PC-3 (cell line): ENCODE data around the gene OMP. TPM values are rescaled to one million over a fixed set of nuclear protein-coding genes. Genes with fewer than 3 reads are reported as not detected.

Experiments
- ATAC-seq: fragments of 200-7000 bp; cut with Tn5 transposase; 2 replicates; pipeline ENCODE4 v1.9.1; 2020; ENCODE audit warnings: mild to moderate bottlenecking, moderate library complexity
- BruUV-seq: library from RNA; stranded (reverse); fragments of 400-500 nt; replicated peaks from 2 replicates; lab custom pipeline; 2021; lab: Mats Ljungman, UMichigan
- CTCF ChIA-PET: fragments of 300-600 bp; sonication (Branson Sonifier 250); formaldehyde crosslinking; loops from one replicate; lab custom pipeline; 2022; ENCODE audit warnings: antibody characterized with exemption; lab: Charles Lee
- POLR2A ChIA-PET: fragments of 300-600 bp; sonication (Branson Sonifier 250); formaldehyde crosslinking; loops from one replicate; lab custom pipeline; 2022; ENCODE audit warnings: antibody characterized with exemption; ENCODE audit not compliant: unreplicated experiment; lab: Charles Lee
- DNase-seq: peaks from one replicate; pipeline ENCODE4 v3.0.0-alpha.2; 2015
- H2AFZ ChIP-seq: fragments of 300-600 bp; sonication (generic); 2 replicates; pipeline ENCODE4 v1.6.0; 2016; ENCODE audit warnings: antibody characterized with exemption, low read length
- H3F3A ChIP-seq: fragments of 300-600 bp; sonication (generic); one replicate; pipeline ENCODE4 v1.6.0; 2017; ENCODE audit warnings: antibody characterized with exemption, low read length, control low read depth, mild to moderate bottlenecking; ENCODE audit not compliant: unreplicated experiment
- H3K27ac ChIP-seq: fragments of 300-600 bp; sonication (generic); 2 replicates; pipeline ENCODE4 v1.5.1; 2016; ENCODE audit warnings: mild to moderate bottlenecking, low read length
- H3K27me3 ChIP-seq: fragments of 300-600 bp; sonication (generic); 2 replicates; pipeline ENCODE4 v1.6.1; 2016; ENCODE audit warnings: low read length, mixed read lengths
- H3K36me3 ChIP-seq: fragments of 300-600 bp; sonication (generic); 2 replicates; pipeline ENCODE4 v1.6.1; 2016; ENCODE audit warnings: low read depth, mixed run types, low read length, mixed read lengths
- H3K4me1 ChIP-seq: fragments of 300-600 bp; sonication (generic); 2 replicates; pipeline ENCODE4 v1.5.1; 2016; ENCODE audit warnings: low read length; ENCODE audit not compliant: insufficient read depth
- H3K4me2 ChIP-seq: fragments of 300-600 bp; sonication (generic); 2 replicates; pipeline ENCODE4 v1.6.0; 2016; ENCODE audit warnings: low read length
- H3K4me3 ChIP-seq: fragments of 300-600 bp; sonication (generic); 2 replicates; pipeline ENCODE4 v1.5.1; 2016; ENCODE audit warnings: mild to moderate bottlenecking, low read length, mixed read lengths
- H3K79me2 ChIP-seq: fragments of 300-600 bp; sonication (generic); 2 replicates; pipeline ENCODE4 v1.6.1; 2017; ENCODE audit warnings: low read length, mixed read lengths
- H3K9ac ChIP-seq: fragments of 300-600 bp; sonication (generic); 2 replicates; pipeline ENCODE4 v1.6.0; 2016; ENCODE audit warnings: mild to moderate bottlenecking, low read length
- H3K9me2 ChIP-seq: fragments of 300-600 bp; sonication (generic); replicated peaks from 2 replicates; pipeline ENCODE4 v1.6.1; 2016; ENCODE audit warnings: mixed run types, low read length, mixed read lengths
- H3K9me3 ChIP-seq: fragments of 300-600 bp; sonication (generic); 2 replicates; pipeline ENCODE4 v1.6.1; 2016; ENCODE audit warnings: low read length, mixed read lengths
- H4K20me1 ChIP-seq: fragments of 300-600 bp; sonication (generic); 2 replicates; pipeline ENCODE4 v1.6.1; 2016; ENCODE audit warnings: low read length, mixed read lengths
- EZH2 ChIP-seq: fragments of 300-600 bp; sonication (generic); IDR thresholded peaks from one replicate; pipeline ENCODE4 v1.6.1; 2017; ENCODE audit warnings: antibody characterized with exemption, mild to moderate bottlenecking, low read length; ENCODE audit not compliant: unreplicated experiment
- EZH2phosphoT487 ChIP-seq: fragments of 300-600 bp; sonication (generic); IDR thresholded peaks from 2 replicates; pipeline ENCODE4 v1.6.1; 2018; ENCODE audit warnings: mild to moderate bottlenecking, antibody characterized with exemption, low read length, borderline replicate concordance
- intact Hi-C: fragments of 100-400 bp; cut with micrococcal nuclease; formaldehyde crosslinking; loops from 2 replicates; pipeline ENCODE4 v1.9.0; 2023
- total RNA-seq: library from RNA; depleted of rRNA; stranded (reverse); fragments of >200 nt; gene quantifications from 2 replicates; pipeline ENCODE4 v1.2.3, GENCODE V29; 2014
- TF ChIP-seq, protein P1 (sequence below): fragments of 300-600 bp; sonication (generic); conservative IDR thresholded peaks from 2 replicates; pipeline ENCODE4 v1.5.1; 2017; ENCODE audit warnings: antibody characterized with exemption, low read depth, mild to moderate bottlenecking, low read length

Gene OMP
- total RNA-seq, 1 experiment from 2014 or later, result not detected

DNA sequence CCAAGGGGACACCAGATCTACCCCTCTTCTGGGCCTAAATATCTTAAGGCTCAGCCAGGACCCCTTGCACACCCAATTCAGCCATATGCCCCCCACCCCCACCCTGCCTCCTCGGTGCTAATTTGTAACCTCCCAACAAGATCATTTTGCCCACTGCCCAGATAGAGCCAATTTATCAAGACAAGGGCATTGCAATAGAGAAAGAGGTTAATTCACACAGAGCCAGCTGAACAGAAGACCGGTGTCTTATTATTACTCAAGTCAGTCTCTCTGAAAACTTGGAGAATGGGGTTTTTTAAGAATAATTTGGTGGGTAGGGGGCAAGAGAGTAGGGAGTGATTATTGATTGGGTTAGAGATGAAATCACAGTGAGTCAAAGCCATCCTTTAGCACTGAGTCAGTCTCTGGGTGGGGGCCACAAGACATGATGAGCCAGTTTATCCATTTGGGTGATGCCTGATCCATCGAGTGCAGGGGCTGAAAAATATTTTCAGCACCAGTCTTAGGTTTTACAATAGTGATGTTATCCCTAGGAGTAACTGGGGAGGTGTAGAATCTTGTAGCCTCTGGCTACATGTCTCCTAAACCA lies 45.7 kb upstream of the OMP start:
- no peaks in the 10 kb centered on the region for H3K36me3 ChIP-seq
- POLR2A ChIA-PET, result no interaction called here
- TF ChIP-seq, protein P1, sequence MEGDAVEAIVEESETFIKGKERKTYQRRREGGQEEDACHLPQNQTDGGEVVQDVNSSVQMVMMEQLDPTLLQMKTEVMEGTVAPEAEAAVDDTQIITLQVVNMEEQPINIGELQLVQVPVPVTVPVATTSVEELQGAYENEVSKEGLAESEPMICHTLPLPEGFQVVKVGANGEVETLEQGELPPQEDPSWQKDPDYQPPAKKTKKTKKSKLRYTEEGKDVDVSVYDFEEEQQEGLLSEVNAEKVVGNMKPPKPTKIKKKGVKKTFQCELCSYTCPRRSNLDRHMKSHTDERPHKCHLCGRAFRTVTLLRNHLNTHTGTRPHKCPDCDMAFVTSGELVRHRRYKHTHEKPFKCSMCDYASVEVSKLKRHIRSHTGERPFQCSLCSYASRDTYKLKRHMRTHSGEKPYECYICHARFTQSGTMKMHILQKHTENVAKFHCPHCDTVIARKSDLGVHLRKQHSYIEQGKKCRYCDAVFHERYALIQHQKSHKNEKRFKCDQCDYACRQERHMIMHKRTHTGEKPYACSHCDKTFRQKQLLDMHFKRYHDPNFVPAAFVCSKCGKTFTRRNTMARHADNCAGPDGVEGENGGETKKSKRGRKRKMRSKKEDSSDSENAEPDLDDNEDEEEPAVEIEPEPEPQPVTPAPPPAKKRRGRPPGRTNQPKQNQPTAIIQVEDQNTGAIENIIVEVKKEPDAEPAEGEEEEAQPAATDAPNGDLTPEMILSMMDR, result no peak
- TF ChIP-seq EZH2, result no peak
- no peak for TF ChIP-seq EZH2phosphoT487

GRCh38 chr11:77057938-77058474 lies 44.6 kb upstream of the OMP start:
- H2AFZ ChIP-seq, result no peak overlapping the region
- H3K79me2 ChIP-seq, result no peaks in the 10 kb centered on the region
- POLR2A ChIA-PET, result no interaction called here
- H3K4me3 ChIP-seq, result no peak overlapping the region
- H3K9me3 ChIP-seq, result peaks cover 15% of the 10 kb centered on the region; the same call in 1 of the 2 replicates
- H3K36me3 ChIP-seq, result no peaks in the 10 kb centered on the region
- H3K27ac ChIP-seq, result no peak overlapping the region
- TF ChIP-seq, protein P1, result no peak
- no peak for TF ChIP-seq EZH2
- no peak for TF ChIP-seq EZH2phosphoT487
- H4K20me1 ChIP-seq, result no peaks in the 10 kb centered on the region
- DNase-seq (no peak), ATAC-seq (no peak)
- intact Hi-C loops, result no loop called here
- CTCF ChIA-PET, result no interaction called here
- no peaks in the 10 kb centered on the region for H3K27me3 ChIP-seq
- no peak overlapping the region for H3K9ac ChIP-seq
- no TSS peak for BruUV-seq
- no peaks in the 10 kb centered on the region; the same call in 1 of the 2 replicates for H3K4me1 ChIP-seq
- no peaks in the 10 kb centered on the region for H3K9me2 ChIP-seq
- no peaks in the 10 kb centered on the region for H3F3A ChIP-seq
- no peak overlapping the region for H3K4me2 ChIP-seq

More for the DNA sequence above, 45.7 kb upstream of the OMP start:
- Histone ChIP-seq H3K27ac (no peak overlapping the region), H3K4me1 (no peaks in the 10 kb centered on the region; the same call in 1 of the 2 replicates), H3K27me3 (no peaks in the 10 kb centered on the region), H3K4me2 (no peak overlapping the region), H3K9me2 (no peaks in the 10 kb centered on the region), H3K9me3 (peaks cover 15% of the 10 kb centered on the region; the same call in 1 of the 2 replicates), H3K79me2 (no peaks in the 10 kb centered on the region), H4K20me1 (no peaks in the 10 kb centered on the region), H3K4me3 (no peak overlapping the region), H2AFZ (no peak overlapping the region), H3F3A (no peaks in the 10 kb centered on the region), H3K9ac (no peak overlapping the region)
- no peak for DNase-seq
- CTCF ChIA-PET, result no interaction called here
- ATAC-seq, result no peak
- BruUV-seq, result no TSS peak
- intact Hi-C loops, result no loop called here

- CTCF ChIA-PET, result no interaction called here
- H3K9me2 ChIP-seq, result no peaks in the 10 kb centered on the region
- H3K4me2 ChIP-seq, result no peak overlapping the region
- POLR2A ChIA-PET, result no interaction called here
- no peaks in the 10 kb centered on the region for H4K20me1 ChIP-seq
- H3K27ac ChIP-seq, result no peak overlapping the region
- BruUV-seq, result no TSS peak
- no peak for TF ChIP-seq EZH2phosphoT487
- no peak for TF ChIP-seq EZH2
- TF ChIP-seq, protein P1, result no peak
- ATAC-seq, result no peak
- H3K9ac ChIP-seq, result no peak overlapping the region
- no peaks in the 10 kb centered on the region for H3K27me3 ChIP-seq
- H2AFZ ChIP-seq, result no peak overlapping the region
- H3K79me2 ChIP-seq, result no peaks in the 10 kb centered on the region
- no peaks in the 10 kb centered on the region for H3F3A ChIP-seq
- no peak for DNase-seq
- H3K4me3 ChIP-seq, result no peak overlapping the region
- H3K4me1 ChIP-seq, result no peaks in the 10 kb centered on the region; the same call in 1 of the 2 replicates
- intact Hi-C loops, result no loop called here
- H3K36me3 ChIP-seq, result no peaks in the 10 kb centered on the region
- H3K9me3 ChIP-seq, result peaks cover 15% of the 10 kb centered on the region; the same call in 1 of the 2 replicates
These were observed 43.7 kb upstream of the OMP start for GRCh38 chr11:77058900-77059299.
